ENCODE results near the gene DAZAP2. TPM values are rescaled to one million over a fixed set of nuclear protein-coding genes. Genes with fewer than 3 reads are reported as not detected.

DAZAP2 gene
- total RNA-seq, 1 experiment from 2014 or later = 57.4 TPM

- Histone ChIP-seq H4K20me1 (ENCODE audit: low read length) (no peaks in the 10 kb centered on the region), H3F3A (ENCODE audit: low read length, unreplicated experiment) (no peaks in the 10 kb centered on the region), H3K4me2 (ENCODE audit: low read length) (no peak overlapping the region), H2AFZ (ENCODE audit: low read length) (no peak overlapping the region), H3K27ac (ENCODE audit: low read length) (no peak overlapping the region), H3K36me3 (ENCODE audit: low read depth, low read length) (no peaks in the 10 kb centered on the region), H3K4me1 (ENCODE audit: insufficient read depth, low read length) (no peaks in the 10 kb centered on the region), H3K79me2 (ENCODE audit: low read length) (no peaks in the 10 kb centered on the region), H3K9me2 (replicated peaks; ENCODE audit: low read length) (no peaks in the 10 kb centered on the region), H3K27me3 (ENCODE audit: low read length) (no peaks in the 10 kb centered on the region), H3K9me3 (ENCODE audit: low read length) (no peaks in the 10 kb centered on the region), H3K4me3 (ENCODE audit: low read length) (no peak overlapping the region), H3K9ac (ENCODE audit: low read length) (no peak overlapping the region)
- ChIA-PET CTCF (no interaction called here), POLR2A (ENCODE audit: unreplicated experiment) (no interaction called here)
- ATAC-seq (no peak), DNase-seq (no peak)
- intact Hi-C loops (cut with micrococcal nuclease) = no loop called here
- TF ChIP-seq EZH2 (IDR thresholded peaks at IDR 0.05; ENCODE audit: low read length, unreplicated experiment) (no peak), CTCF (conservative IDR thresholded peaks at IDR 0.05; ENCODE audit: low read depth, low read length) (no peak), EZH2phosphoT487 (IDR thresholded peaks at IDR 0.05; ENCODE audit: borderline replicate concordance, low read length) (no peak)
- no TSS peak for BruUV-seq (replicated peaks)
These were observed 30.5 kb upstream of the DAZAP2 start for GRCh38 chr12:51208016-51208660.

- Histone ChIP-seq H3K4me3 (ENCODE audit: low read length) (no peak overlapping the region), H3K9me3 (ENCODE audit: low read length) (no peaks in the 10 kb centered on the region), H2AFZ (ENCODE audit: low read length) (no peak overlapping the region), H3K36me3 (ENCODE audit: low read depth, low read length) (no peaks in the 10 kb centered on the region), H3F3A (ENCODE audit: low read length, unreplicated experiment) (no peaks in the 10 kb centered on the region), H3K9ac (ENCODE audit: low read length) (no peak overlapping the region), H3K27ac (ENCODE audit: low read length) (no peak overlapping the region), H3K79me2 (ENCODE audit: low read length) (no peaks in the 10 kb centered on the region), H4K20me1 (ENCODE audit: low read length) (no peaks in the 10 kb centered on the region), H3K4me2 (ENCODE audit: low read length) (no peak overlapping the region), H3K4me1 (ENCODE audit: insufficient read depth, low read length) (no peaks in the 10 kb centered on the region), H3K9me2 (replicated peaks; ENCODE audit: low read length) (no peaks in the 10 kb centered on the region), H3K27me3 (ENCODE audit: low read length) (no peaks in the 10 kb centered on the region)
- TF ChIP-seq CTCF (conservative IDR thresholded peaks at IDR 0.05; ENCODE audit: low read depth, low read length) (no peak), EZH2 (IDR thresholded peaks at IDR 0.05; ENCODE audit: low read length, unreplicated experiment) (no peak), EZH2phosphoT487 (IDR thresholded peaks at IDR 0.05; ENCODE audit: borderline replicate concordance, low read length) (no peak)
- POLR2A ChIA-PET (ENCODE audit: unreplicated experiment) = no interaction called here
- intact Hi-C loops (cut with micrococcal nuclease) = no loop called here
- DNase-seq = no peak
- CTCF ChIA-PET = no interaction called here
- ATAC-seq = no peak
- no TSS peak for BruUV-seq (replicated peaks)
These were observed 29.4 kb upstream of the DAZAP2 start for GRCh38 chr12:51209259-51209658.

- Histone ChIP-seq H3K27me3 (ENCODE audit: low read length) (no peaks in the 10 kb centered on the region), H3K9me3 (ENCODE audit: low read length) (no peaks in the 10 kb centered on the region), H3K27ac (ENCODE audit: low read length) (no peak overlapping the region), H3K9ac (ENCODE audit: low read length) (no peak overlapping the region), H3K9me2 (replicated peaks; ENCODE audit: low read length) (no peaks in the 10 kb centered on the region), H4K20me1 (ENCODE audit: low read length) (no peaks in the 10 kb centered on the region), H3F3A (ENCODE audit: low read length, unreplicated experiment) (no peaks in the 10 kb centered on the region), H2AFZ (ENCODE audit: low read length) (no peak overlapping the region), H3K36me3 (ENCODE audit: low read depth, low read length) (no peaks in the 10 kb centered on the region), H3K4me3 (ENCODE audit: low read length) (no peak overlapping the region), H3K4me1 (ENCODE audit: insufficient read depth, low read length) (no peaks in the 10 kb centered on the region), H3K79me2 (ENCODE audit: low read length) (no peaks in the 10 kb centered on the region), H3K4me2 (ENCODE audit: low read length) (no peak overlapping the region)
- POLR2A ChIA-PET (ENCODE audit: unreplicated experiment) = no interaction called here
- CTCF ChIA-PET = no interaction called here
- ATAC-seq (no peak), DNase-seq (no peak)
- no TSS peak for BruUV-seq (replicated peaks)
- TF ChIP-seq CTCF (conservative IDR thresholded peaks at IDR 0.05; ENCODE audit: low read depth, low read length) (no peak), EZH2 (IDR thresholded peaks at IDR 0.05; ENCODE audit: low read length, unreplicated experiment) (no peak), EZH2phosphoT487 (IDR thresholded peaks at IDR 0.05; ENCODE audit: borderline replicate concordance, low read length) (no peak)
- intact Hi-C loops (cut with micrococcal nuclease) = no loop called here
These were observed 27.8 kb upstream of the DAZAP2 start for GRCh38 chr12:51210690-51211395.

All from PC-3 (cell line).